ENCODE data around the gene ACOXL. TPM values are rescaled to one million over a fixed set of nuclear protein-coding genes. Genes with fewer than 3 reads are reported as not detected.

ACOXL gene
- total and polyA plus RNA-seq, 2 of the 8 experiments (the other 6 are each of a cell fraction or from before 2014, with no cell fraction given) = 11.4 to 20.6 TPM

- no peak for TF ChIP-seq ZNF274 (IDR thresholded peaks at IDR 0.05; ENCODE audit: borderline replicate concordance, extremely low read depth, low read length)
- no peak for TF ChIP-seq GABPA (IDR thresholded peaks at IDR 0.05; ENCODE audit: borderline replicate concordance, insufficient read depth, low read length)
These were observed 259.5 kb downstream of the ACOXL start (continued) for GRCh38 chr2:110991911-110992310.
